SKM-1 treated with dmso at 0.1 percent for 144 hours (cell line): ENCODE data around the gene ZFP36L1.

Source experiments
- DNase-seq: peaks from one replicate; lab custom pipeline; 2025; ENCODE audit not compliant: unreplicated experiment; lab: John Stamatoyannopoulos, UW

Gene ZFP36L1

DNA sequence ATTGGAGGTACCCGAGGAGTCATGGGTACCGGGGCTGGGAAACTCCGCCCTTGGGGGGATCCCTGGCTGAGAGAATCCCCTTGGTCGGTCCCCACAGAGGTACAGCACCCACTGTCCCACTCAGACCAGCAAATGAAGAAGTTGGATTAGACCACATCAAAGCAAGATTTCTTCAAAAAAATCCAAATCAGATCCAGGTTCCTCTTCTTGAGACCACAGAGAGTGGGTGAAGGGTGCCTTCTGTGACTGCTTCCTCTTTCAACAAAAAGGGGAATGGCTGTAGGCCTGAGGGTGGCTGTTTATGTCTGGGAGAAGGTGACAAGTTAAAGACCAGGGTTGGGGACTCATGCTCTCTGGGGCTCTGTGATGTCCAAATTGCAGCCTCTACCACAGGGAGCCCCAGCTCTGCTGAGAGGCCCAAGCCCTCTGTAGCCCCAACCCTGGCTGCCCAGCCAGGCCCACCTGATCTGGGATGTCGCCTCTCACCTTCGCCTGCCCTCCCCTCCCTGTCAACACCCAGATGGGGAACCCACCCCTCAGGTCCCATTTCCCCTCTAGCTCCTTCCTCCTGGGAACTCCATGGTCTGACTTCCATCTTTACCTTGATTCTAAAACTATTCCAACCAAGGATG is 50.9 kb downstream of the ZFP36L1 start:
- DNase-seq, result peak; percentile 62

DNA sequence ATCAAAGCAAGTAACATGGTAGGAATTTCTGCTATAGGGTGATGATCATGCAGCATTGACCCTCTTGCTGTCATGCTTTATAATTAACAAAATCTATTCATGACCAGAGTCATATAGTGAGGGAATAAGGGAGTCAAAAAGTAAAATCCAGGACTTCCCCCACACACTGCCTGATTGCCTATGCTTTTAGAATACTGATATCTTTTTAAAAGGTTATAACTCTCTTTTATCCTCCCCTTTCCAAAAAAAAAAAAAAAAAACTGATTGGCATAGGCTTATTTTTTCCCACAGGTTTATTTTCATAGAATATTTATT is 51.4 kb downstream of the ZFP36L1 start:
- DNase-seq, result no peak

DNA sequence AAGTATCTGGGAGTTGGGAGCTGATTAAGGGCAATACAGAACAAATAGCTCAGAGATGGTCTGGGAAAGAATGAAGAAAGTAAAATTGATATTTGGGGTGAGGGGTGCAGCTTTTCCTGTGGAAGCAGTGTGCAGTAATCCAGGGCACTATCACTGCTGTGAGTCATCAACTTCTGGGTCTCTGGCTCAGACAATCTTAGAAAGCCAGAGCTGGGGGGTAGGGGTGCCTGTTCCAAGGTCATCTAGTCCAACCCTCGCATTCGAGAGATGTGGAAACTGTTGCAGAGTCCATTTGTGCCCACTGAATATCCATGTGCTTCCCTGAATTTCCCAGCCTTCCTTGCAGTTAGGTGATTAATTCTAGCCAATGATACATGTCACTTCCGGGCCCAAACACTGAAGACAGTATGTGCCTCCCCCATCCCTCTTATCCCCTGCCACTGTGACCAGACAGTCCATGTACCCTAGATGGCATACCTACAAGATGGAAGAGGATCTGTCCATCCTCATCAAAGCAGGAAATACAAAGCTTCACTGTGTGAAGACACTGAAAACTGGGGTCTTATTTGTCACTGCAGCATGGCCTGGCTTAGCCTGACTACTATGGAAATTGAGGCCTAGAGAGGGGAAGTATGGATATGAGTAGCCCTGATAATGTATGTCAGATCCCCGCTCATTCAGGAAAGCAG is 51.9 kb downstream of the ZFP36L1 start:
- no peak for DNase-seq

DNA sequence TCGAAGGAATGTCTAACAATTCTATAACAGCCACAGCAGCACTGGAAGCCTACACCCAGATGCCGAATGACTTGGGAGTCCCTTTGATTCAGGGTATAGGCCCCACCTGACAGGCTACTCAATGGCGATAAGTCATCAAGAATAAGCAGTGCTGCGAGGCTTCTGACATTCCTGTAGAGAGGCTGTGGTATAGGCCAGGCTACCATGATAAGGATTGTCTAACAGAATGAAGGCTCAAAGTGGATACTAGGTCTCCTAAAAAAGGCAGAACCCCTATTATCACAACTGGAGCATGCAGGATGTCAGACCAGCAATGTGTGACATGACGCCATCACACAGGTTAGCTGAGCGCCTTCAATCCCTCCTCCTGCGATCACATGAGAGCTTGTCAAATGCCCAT is 53.2 kb downstream of the ZFP36L1 start:
- no peak for DNase-seq

DNA sequence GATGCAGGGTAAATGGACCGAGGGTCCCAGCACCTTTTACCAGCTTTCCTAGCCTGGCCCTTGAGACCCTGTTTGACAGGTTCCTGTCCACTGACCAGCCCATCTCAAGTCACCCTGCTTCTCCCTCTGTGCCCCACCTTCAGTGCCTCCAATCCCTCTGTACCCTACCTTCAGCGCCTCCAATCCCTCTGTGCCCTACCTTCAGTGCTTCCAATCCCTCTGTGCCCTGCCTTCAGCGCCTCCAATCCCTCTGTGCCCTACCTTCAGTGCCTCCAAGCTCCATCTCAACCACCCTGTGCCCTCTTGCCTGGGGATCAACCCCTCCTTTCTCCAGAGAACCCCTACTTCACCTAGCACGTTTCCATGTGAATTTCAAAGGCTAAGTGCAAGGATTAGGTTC is 54.3 kb downstream of the ZFP36L1 start:
- DNase-seq, result no peak
